Endothelial cell of umbilical vein (primary cell): Measurements from ENCODE around the gene TBX1.

ENCODE experiments used
- CTCF ChIP-seq, 2 donors: IDR thresholded peaks; 1 replicate in 1 of 2; 2 replicates in 1 of 2; pipeline ENCODE4 v1.5.1; 2011; ENCODE audit warnings: low read length in 2 of 2, mild to moderate bottlenecking in 2 of 2, moderate library complexity in 2 of 2, control low read depth in 1 of 2, inconsistent platforms in 1 of 2, low read depth in 1 of 2; ENCODE audit not compliant: insufficient read depth in 1 of 2; ENCODE audit errors: extremely low read depth in 1 of 2
- EZH2 ChIP-seq: IDR thresholded peaks from 2 replicates; pipeline ENCODE4 v1.6.1; 2012; ENCODE audit warnings: borderline replicate concordance, low read depth, mild to moderate bottlenecking, moderate library complexity, low read length, inconsistent platforms; ENCODE audit not compliant: severe bottlenecking
- FOS ChIP-seq: IDR thresholded peaks from 2 replicates; pipeline ENCODE4 v1.6.1; 2011; ENCODE audit warnings: mild to moderate bottlenecking, low read length, moderate library complexity, borderline replicate concordance; ENCODE audit not compliant: insufficient read depth
- GATA2 ChIP-seq: IDR thresholded peaks from 2 replicates; pipeline ENCODE4 v1.7.0; 2011; ENCODE audit warnings: low read depth, mild to moderate bottlenecking, moderate library complexity, mixed read lengths, low read length; ENCODE audit not compliant: insufficient read length, insufficient read depth
- JUN ChIP-seq: IDR thresholded peaks from 2 replicates; pipeline ENCODE4 v1.6.1; 2011; ENCODE audit warnings: borderline replicate concordance, low read depth; ENCODE audit not compliant: insufficient read length, insufficient read depth
- MAX ChIP-seq: IDR thresholded peaks from 2 replicates; pipeline ENCODE4 v1.6.1; 2011; ENCODE audit not compliant: insufficient read depth, insufficient read length
- MYC ChIP-seq: IDR thresholded peaks from one replicate; pipeline ENCODE4 v1.6.1; 2011; ENCODE audit warnings: mild to moderate bottlenecking, low read depth, low read length
- POLR2A ChIP-seq: IDR thresholded peaks from 2 replicates; pipeline ENCODE4 v1.6.1; 2012; ENCODE audit warnings: low read depth, mild to moderate bottlenecking, control low read depth, low read length
- POLR2AphosphoS5 ChIP-seq: IDR thresholded peaks from 2 replicates; pipeline ENCODE4 v1.6.1; 2012; ENCODE audit warnings: low read depth, mild to moderate bottlenecking, control low read depth, low read length, moderate library complexity; ENCODE audit not compliant: insufficient read depth

- TF ChIP-seq EZH2 (no peak), POLR2A (no peak), CTCF (IDR thresholded peaks at IDR 0.05; ENCODE audit: extremely low read depth in 1 of 2, insufficient read depth in 1 of 2, low read depth in 1 of 2, low read length in 2 of 2) (no peak), FOS (no peak), POLR2AphosphoS5 (no peak), JUN (no peak), MAX (no peak), MYC (no peak), GATA2 (no peak)
Measured at GRCh38 chr22:19732403-19733113, 28.0 kb upstream of the TBX1 start.
